ENCODE results near the gene CUL2.
"Not testable (repeated sequence)": the region's sequence is repeated elsewhere in the genome, so short reads cannot be mapped to it uniquely, and the experiment has no call there.

Gene CUL2

GRCh38 chr10:34979938-34980337, 110.2 kb downstream of the CUL2 start:
- no peak for DNase-seq (ENCODE audit: low read depth in 2 of 2)

- no peak for DNase-seq (ENCODE audit: low read depth in 2 of 2)
These were observed 112.1 kb downstream of the CUL2 start for GRCh38 chr10:34978080-34978479.

GRCh38 chr10:34976380-34976910, 113.7 kb downstream of the CUL2 start:
- DNase-seq (ENCODE audit: low read depth in 2 of 2): not testable (repeated sequence)

DNA sequence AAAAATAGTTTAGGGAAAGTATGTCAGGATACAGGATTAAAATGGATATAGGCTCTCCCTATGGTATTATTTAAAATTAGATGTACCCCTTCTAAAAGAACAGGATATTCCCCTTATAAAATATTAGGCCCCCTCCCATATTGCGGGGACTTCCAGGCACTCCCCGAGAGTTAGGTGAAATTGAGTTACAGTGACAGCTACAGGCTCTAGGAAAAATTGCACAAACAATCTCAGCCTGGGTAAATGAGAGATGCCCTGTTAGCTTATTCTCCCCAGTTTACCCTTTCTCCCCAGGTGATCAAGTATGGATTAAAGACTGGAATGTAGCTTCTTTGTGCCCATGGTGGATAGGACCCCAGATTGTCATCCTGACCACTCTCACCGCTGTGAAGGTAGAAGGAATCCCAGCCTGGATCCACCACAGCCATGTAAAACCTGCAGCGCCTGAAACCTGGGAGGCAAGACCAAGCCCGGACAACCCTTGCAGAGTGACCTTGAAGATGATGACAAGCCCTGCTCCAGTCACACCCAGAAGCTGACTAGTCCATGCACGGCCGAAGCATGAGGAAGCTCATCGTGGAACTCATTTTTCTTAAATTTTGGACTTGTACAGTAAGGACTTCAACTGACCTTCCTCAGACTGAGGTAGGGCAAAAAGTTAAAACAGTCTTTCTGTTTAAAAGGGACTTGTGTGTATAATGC, 115.6 kb downstream of the CUL2 start:
- not testable (repeated sequence) for DNase-seq (ENCODE audit: low read depth in 2 of 2)

- not testable (repeated sequence) for DNase-seq (ENCODE audit: low read depth in 2 of 2)
These were observed 116.4 kb downstream of the CUL2 start for GRCh38 chr10:34973757-34974156.

- DNase-seq (ENCODE audit: low read depth in 2 of 2): not testable (repeated sequence)
These were observed 117.0 kb downstream of the CUL2 start for GRCh38 chr10:34973121-34973520.

GRCh38 chr10:34972591-34972990, 117.5 kb downstream of the CUL2 start:
- not testable (repeated sequence) for DNase-seq (ENCODE audit: low read depth in 2 of 2)

DNA sequence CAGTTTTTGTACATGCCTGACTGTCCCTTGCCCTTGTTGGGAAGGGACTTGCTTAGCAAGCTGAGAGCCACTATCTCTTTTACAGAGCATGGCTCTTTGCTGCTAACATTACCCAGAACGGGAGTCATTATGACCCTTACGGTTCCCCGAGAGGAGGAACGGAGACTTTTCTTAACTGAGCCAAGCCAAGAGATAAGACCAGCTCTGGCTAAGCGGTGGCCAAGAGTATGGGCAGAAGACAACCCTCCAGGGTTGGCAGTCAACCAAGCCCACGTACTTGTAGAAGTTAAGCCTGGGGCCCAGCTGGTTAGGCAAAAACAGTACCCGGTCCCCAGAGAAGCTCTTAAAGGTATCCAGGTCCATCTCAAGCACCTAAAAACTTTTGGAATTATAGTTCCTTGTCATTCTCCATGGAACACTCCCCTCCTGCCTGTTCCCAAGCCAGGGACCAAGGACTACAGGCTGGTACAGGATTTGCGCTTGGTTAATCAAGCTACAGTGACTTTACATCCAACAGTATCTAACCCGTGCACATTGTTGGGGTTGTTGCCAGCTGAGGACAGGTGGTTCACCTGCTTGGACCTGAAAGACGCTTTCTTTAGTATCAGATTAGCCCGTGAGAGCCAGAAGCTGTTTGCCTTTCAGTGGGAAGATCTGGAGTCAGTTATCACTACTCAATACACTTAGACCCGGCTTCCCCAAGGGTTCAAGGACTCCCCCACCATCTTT, 118.4 kb downstream of the CUL2 start:
- not testable (repeated sequence) for DNase-seq (ENCODE audit: low read depth in 2 of 2)

DNA sequence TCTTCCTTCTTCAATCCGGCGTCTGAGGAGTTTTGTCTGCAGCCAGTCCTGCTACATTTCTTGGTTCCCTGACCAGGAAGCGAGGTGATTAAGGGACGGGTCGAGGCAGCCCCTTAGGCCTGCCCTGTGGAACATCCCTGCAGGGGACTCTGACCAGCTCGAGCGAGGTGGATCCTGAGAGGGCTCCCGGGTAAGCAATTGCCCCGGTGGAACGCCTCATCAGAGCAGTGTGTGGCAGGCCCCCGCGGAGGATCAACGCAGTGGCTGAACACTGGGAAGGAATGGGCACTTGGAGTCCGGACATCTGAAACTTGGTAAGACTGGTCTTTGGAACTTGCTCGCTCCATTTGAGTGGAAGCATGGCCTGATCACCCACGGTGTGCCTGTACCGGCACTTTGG, 121.0 kb downstream of the CUL2 start:
- no peak for DNase-seq (ENCODE audit: low read depth in 2 of 2)

- DNase-seq (ENCODE audit: low read depth in 2 of 2): no peak
These were observed 122.7 kb downstream of the CUL2 start for GRCh38 chr10:34967335-34967880.

DNA sequence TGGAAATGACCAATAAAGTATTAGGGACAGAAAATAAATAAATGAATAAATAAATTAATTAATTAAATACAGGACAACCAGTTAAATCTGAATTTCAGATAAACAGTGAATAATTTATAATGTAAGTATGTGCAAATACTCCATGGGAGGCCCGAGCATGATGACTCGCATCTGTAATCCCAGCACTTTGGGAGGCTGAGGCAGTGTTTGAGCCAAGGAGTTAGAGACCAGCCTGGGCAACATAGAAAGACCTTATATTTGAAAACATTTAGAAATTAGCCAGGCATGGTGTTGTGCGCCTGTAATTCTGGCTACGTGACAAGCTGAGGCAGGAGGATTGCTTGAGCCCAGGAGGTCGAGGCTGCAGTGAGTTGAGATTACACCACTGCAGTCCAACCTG, 123.7 kb downstream of the CUL2 start:
- DNase-seq (ENCODE audit: low read depth in 2 of 2): no peak

GRCh38 chr10:34966040-34966439, 124.1 kb downstream of the CUL2 start:
- DNase-seq (ENCODE audit: low read depth in 2 of 2): no peak

DNA sequence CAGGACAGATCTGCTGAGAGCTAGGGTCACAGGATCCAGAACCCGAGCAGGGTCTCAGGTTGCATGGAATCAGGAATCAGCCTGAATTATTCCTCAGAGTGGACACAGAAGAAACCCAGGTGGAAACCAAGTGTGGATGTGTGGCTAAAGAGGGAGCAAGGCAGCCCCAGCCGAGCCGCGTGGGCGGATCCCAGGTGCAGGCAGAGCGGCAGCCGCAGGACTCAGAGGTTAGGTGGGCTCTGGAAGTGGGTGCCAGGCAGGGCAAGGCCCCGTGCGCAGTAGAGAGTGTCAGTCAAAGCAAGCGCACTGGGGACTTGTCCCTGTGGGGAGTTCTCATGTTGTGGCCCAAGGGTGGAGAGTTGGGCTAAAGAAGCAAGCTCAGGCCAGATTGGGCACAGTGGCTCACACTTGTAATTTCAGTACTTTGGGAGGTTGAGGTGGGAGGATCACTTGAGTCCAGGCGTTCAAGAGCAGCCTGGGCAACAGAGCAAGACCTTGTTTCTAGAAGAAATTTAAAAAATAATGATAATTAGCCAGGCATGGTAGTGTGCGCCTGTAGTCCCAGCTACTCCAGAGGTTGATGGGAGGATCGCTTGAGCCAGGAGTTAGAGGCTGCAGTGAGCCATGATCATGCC, 125.9 kb downstream of the CUL2 start:
- DNase-seq (ENCODE audit: low read depth in 2 of 2): no peak

DNA sequence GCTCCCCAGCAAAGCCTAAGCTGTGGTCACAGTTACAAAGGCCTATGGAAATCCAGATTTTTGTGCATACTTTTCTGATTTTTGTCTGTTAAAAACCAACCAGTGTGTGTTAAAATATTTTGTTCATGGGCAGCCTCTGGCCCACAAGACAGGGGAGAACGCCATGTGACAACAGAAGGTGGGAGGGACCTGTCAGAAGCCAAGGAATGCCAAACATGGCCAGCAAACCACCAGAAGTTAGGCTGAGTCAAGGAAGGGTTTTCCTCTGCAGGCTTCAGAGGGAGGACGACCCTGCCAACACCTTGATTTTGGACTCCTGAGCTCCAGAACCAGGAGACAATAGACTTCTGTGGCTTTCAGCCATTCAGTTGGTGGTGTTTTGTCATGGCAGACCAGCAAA, 127.3 kb downstream of the CUL2 start:
- DNase-seq (ENCODE audit: low read depth in 2 of 2): no peak

- no peak for DNase-seq (ENCODE audit: low read depth in 2 of 2)
These were observed 129.2 kb downstream of the CUL2 start for GRCh38 chr10:34960983-34961382.

DNA sequence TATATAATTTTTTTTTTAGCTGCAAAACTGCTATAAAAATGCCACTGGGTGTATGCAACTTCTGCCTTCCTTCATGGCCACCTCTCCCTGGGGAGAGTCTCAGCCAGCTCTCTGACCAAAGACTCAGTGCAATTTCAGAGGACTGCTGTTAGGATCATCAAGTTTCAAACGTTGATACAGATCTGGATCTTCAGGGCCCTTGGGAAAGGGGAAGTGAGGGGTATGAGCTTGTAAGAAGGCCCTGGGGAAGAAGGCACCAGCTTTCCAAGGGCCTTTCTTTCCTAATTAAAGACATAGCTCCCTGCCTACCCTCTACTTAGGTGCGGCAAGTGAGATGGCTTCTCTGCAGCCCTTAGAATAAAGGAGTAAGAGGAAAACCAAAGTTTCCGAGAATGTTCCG, 130.4 kb downstream of the CUL2 start:
- no peak for DNase-seq (ENCODE audit: low read depth in 2 of 2)

DNA sequence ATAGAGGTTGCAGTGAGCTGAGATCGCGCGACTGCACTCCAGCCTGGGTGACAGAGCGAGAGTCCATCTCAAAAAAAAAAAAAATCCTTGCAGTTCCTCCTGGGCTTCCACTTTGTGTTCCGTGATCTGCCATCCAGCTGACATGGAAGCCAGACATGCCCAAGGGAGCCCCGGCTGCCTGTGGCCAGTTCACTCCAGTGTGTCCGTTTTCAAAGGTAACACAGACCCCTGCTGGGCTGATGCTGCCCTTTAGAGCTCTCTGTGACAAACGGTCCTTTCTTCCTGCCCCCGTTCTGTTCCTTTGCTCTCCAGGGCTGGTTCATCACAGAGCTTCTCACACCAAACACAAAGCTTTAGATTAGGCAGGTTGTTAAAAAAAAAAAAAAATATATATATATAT, 130.8 kb downstream of the CUL2 start:
- no peak for DNase-seq (ENCODE audit: low read depth in 2 of 2)
